Keratinocyte (primary cell): ENCODE results near the gene MICOS13. TPM values are rescaled to one million over a fixed set of nuclear protein-coding genes. Genes with fewer than 3 reads are reported as not detected.

Source experiments
- DNase-seq: peaks from one replicate; pipeline ENCODE4 v3.0.0-alpha.2; 2011; ENCODE audit warnings: low read depth, missing footprints, low spot score
- FAIRE-seq: peaks from 2 replicates; lab custom pipeline; 2011; peaks lifted over from hg19 to GRCh38; lab: Jason Lieb, UNC
- H2AFZ ChIP-seq: 2 replicates; pipeline ENCODE4 v1.6.0; 2012; ENCODE audit warnings: low read length, control low read depth, inconsistent platforms; ENCODE audit not compliant: control insufficient read depth
- H3K27ac ChIP-seq: 2 replicates; pipeline ENCODE4 v1.5.1; 2011; ENCODE audit warnings: low read length; ENCODE audit not compliant: control insufficient read depth, insufficient read depth
- H3K27me3 ChIP-seq: 3 replicates; pipeline ENCODE4 v1.6.0; 2011; ENCODE audit warnings: low read length; ENCODE audit not compliant: control insufficient read depth, insufficient read depth; ENCODE audit errors: extremely low read depth
- H3K36me3 ChIP-seq, 2 experiments: 2 replicates in 1 of 2; 3 replicates in 1 of 2; pipeline ENCODE4 v1.5.1; 2011; ENCODE audit warnings: low read length in 2 of 2, mild to moderate bottlenecking in 1 of 2; ENCODE audit not compliant: control insufficient read depth in 2 of 2, insufficient read depth in 2 of 2; ENCODE audit errors: extremely low read depth in 1 of 2
- H3K4me1 ChIP-seq: 3 replicates; pipeline ENCODE4 v1.5.1; 2011; ENCODE audit warnings: low read length; ENCODE audit not compliant: control insufficient read depth, insufficient read depth; ENCODE audit errors: extremely low read depth
- H3K4me2 ChIP-seq: 3 replicates; pipeline ENCODE4 v1.6.0; 2011; ENCODE audit warnings: low read depth, low read length; ENCODE audit not compliant: control insufficient read depth, insufficient read depth; ENCODE audit errors: extremely low read depth
- H3K4me3 ChIP-seq, 3 experiments: fragments of 200-600 bp in 1 of 3; sonication (generic) in 1 of 3; 2 replicates in 2 of 3; 3 replicates in 1 of 3; pipeline ENCODE4 v1.5.1; 2011 to 2016; ENCODE audit warnings: low read length in 3 of 3, mild to moderate bottlenecking in 3 of 3, control low read depth in 2 of 3, inconsistent platforms in 1 of 3, low read depth in 1 of 3, mixed read lengths in 1 of 3, mixed run types in 1 of 3, moderate library complexity in 1 of 3; ENCODE audit not compliant: control insufficient read depth in 2 of 3, insufficient read depth in 2 of 3; ENCODE audit errors: extremely low read depth in 1 of 3
- H3K79me2 ChIP-seq: 2 replicates; pipeline ENCODE4 v1.6.0; 2012; ENCODE audit warnings: low read length; ENCODE audit not compliant: control insufficient read depth, insufficient read depth
- H3K9ac ChIP-seq: 3 replicates; pipeline ENCODE4 v1.6.0; 2011; ENCODE audit warnings: low read length; ENCODE audit not compliant: control insufficient read depth, insufficient read depth; ENCODE audit errors: extremely low read depth
- H3K9me1 ChIP-seq: 3 replicates; pipeline ENCODE4 v1.6.0; 2011; ENCODE audit warnings: low read length; ENCODE audit not compliant: control insufficient read depth, insufficient read depth; ENCODE audit errors: extremely low read depth
- H3K9me3 ChIP-seq: 2 replicates; pipeline ENCODE4 v1.5.1; 2012; ENCODE audit warnings: low read depth, low read length; ENCODE audit not compliant: control insufficient read depth
- H4K20me1 ChIP-seq: 3 replicates; pipeline ENCODE4 v1.6.0; 2011; ENCODE audit warnings: low read length; ENCODE audit not compliant: control insufficient read depth, insufficient read depth; ENCODE audit errors: extremely low read depth
- EZH2 ChIP-seq: IDR thresholded peaks from one replicate; pipeline ENCODE4 v1.6.1; 2012; ENCODE audit warnings: inconsistent platforms, mild to moderate bottlenecking, low read length, moderate library complexity
- dilution Hi-C: fragments of 300-500 bp; cut with MboI; formaldehyde crosslinking; loops from one replicate; pipeline ENCODE4 v1.7.0; 2020; ENCODE audit warnings: low sequenced_read_pairs; ENCODE audit not compliant: extremely low pct_ligation_motif_present
- polyA plus RNA-seq, 5 experiments: library from polyadenylated mRNA; depleted of rRNA in 3 of 5; stranded (reverse) in 3 of 5; stranded (forward) in 1 of 5; unstranded in 1 of 5; fragments of >200 nt; gene quantifications; 1 replicate in 1 of 5; 2 replicates in 3 of 5; 3 replicates in 1 of 5; pipeline versions ENCODE4 v1.2.1 to v1.2.3, GENCODE V29; 2011 to 2012; ENCODE audit warnings: missing spikeins in 2 of 5, low read depth in 1 of 5, low replicate concordance in 1 of 5
- TF ChIP-seq, protein P1 (sequence below), 3 experiments: IDR thresholded peaks in 1 of 3; conservative IDR thresholded peaks in 1 of 3; optimal IDR thresholded peaks in 1 of 3; 2 replicates in 2 of 3; 3 replicates in 1 of 3; pipeline versions ENCODE3 to v1.5.1; 2011; ENCODE audit warnings: low read length in 3 of 3, mild to moderate bottlenecking in 3 of 3, moderate library complexity in 2 of 3, control low read depth in 1 of 3, inconsistent platforms in 1 of 3; ENCODE audit not compliant: insufficient read depth in 2 of 3; ENCODE audit errors: extremely low read depth in 1 of 3

Gene MICOS13
- polyA plus RNA-seq, 1 donor (not counting 4 experiments of a cell fraction or from before 2014, with no cell fraction given), result 35.2 TPM

DNA sequence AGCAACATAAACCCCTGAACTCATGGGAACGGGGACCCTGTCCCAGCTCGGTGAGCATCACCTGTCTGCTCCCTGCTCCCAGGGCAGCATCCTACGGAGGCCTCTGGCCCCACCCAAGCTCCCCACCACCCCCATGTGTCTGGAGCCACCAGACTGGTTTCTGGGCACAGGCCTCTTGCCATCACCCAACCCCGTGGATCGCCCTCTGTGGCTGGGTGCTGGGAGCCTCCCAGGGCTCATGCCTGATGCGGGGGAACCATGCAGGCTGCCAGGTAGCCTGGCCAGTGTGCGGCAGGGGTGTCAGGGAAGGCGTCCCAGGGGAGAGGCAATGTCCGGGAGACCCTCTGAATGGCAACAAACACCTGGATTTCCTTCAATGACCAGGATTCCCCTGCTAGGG is 2.7 kb downstream of the MICOS13 start:
- Histone ChIP-seq H3K27ac (no peak overlapping the region), H3K4me3 (no peak overlapping the region), H4K20me1 (no peaks in the 10 kb centered on the region), H3K4me2 (no peak overlapping the region), H3K27me3 (no peaks in the 10 kb centered on the region), H3K9ac (no peak overlapping the region), H2AFZ (no peak overlapping the region), H3K79me2 (peaks cover 10% of the 10 kb centered on the region), H3K36me3 (peaks cover 4 to 8% of the 10 kb centered on the region in 2 experiments), H3K4me1 (peaks cover 15% of the 10 kb centered on the region), H3K9me1 (no peaks in the 10 kb centered on the region), H3K9me3 (no peaks in the 10 kb centered on the region)
- no peak for DNase-seq
- FAIRE-seq, result no peak
- TF ChIP-seq, protein P1, sequence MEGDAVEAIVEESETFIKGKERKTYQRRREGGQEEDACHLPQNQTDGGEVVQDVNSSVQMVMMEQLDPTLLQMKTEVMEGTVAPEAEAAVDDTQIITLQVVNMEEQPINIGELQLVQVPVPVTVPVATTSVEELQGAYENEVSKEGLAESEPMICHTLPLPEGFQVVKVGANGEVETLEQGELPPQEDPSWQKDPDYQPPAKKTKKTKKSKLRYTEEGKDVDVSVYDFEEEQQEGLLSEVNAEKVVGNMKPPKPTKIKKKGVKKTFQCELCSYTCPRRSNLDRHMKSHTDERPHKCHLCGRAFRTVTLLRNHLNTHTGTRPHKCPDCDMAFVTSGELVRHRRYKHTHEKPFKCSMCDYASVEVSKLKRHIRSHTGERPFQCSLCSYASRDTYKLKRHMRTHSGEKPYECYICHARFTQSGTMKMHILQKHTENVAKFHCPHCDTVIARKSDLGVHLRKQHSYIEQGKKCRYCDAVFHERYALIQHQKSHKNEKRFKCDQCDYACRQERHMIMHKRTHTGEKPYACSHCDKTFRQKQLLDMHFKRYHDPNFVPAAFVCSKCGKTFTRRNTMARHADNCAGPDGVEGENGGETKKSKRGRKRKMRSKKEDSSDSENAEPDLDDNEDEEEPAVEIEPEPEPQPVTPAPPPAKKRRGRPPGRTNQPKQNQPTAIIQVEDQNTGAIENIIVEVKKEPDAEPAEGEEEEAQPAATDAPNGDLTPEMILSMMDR (optimal IDR thresholded peaks at IDR 0.05 in 1 of 3, IDR thresholded peaks at IDR 0.05 in 1 of 3, conservative IDR thresholded peaks at IDR 0.05 in 1 of 3; ENCODE audit: extremely low read depth in 1 of 3, insufficient read depth in 2 of 3, low read length in 3 of 3), result no peak
- no peak for TF ChIP-seq EZH2
- dilution Hi-C loops, result no loop called here

- no peaks in the 10 kb centered on the region for H3K27me3 ChIP-seq
- DNase-seq, result no peak
- H3K9me3 ChIP-seq, result no peaks in the 10 kb centered on the region
- H3K36me3 ChIP-seq, result peaks cover 4 to 8% of the 10 kb centered on the region in 2 experiments
- no peak overlapping the region for H3K27ac ChIP-seq
- no peak for TF ChIP-seq EZH2
- TF ChIP-seq, protein P1 (optimal IDR thresholded peaks at IDR 0.05 in 1 of 3, IDR thresholded peaks at IDR 0.05 in 1 of 3, conservative IDR thresholded peaks at IDR 0.05 in 1 of 3; ENCODE audit: extremely low read depth in 1 of 3, insufficient read depth in 2 of 3, low read length in 3 of 3), result no peak
- dilution Hi-C loops, result no loop called here
- no peaks in the 10 kb centered on the region for H4K20me1 ChIP-seq
- no peaks in the 10 kb centered on the region for H3K9me1 ChIP-seq
- H3K9ac ChIP-seq, result no peak overlapping the region
- no peak overlapping the region for H3K4me2 ChIP-seq
- H3K4me3 ChIP-seq, result no peak overlapping the region
- H3K79me2 ChIP-seq, result peaks cover 10% of the 10 kb centered on the region
- FAIRE-seq, result no peak
- peaks cover 11% of the 10 kb centered on the region for H3K4me1 ChIP-seq
- H2AFZ ChIP-seq, result no peak overlapping the region
Measured at GRCh38 chr19:5677136-5677535, 3.2 kb downstream of the MICOS13 start.
